SK-N-SH (cell line): ENCODE data around the gene SLC15A1. TPM values are rescaled to one million over a fixed set of nuclear protein-coding genes. Genes with fewer than 3 reads are reported as not detected.

ENCODE experiments used
- CTCF ChIA-PET: fragments of 300-600, 350-600 bp; formaldehyde crosslinking; extraction: SDS; loops from one replicate; lab custom pipeline; 2021; lab: Yijun Ruan, JAX
- POLR2A ChIA-PET: fragments of 350-600 bp; sonication (Branson Sonifier 250); formaldehyde crosslinking; extraction: SDS; loops from one replicate; lab custom pipeline; 2020; ENCODE audit warnings: antibody characterized with exemption, inconsistent platforms; lab: Yijun Ruan, JAX
- DNase-seq: peaks from one replicate; pipeline ENCODE4 v3.0.0; 2012
- H2AFZ ChIP-seq: fragments of 200-600 bp; sonication (generic); 2 replicates; pipeline ENCODE4 v1.8.1; 2016; ENCODE audit warnings: antibody characterized with exemption, mild to moderate bottlenecking, low read depth
- H3F3A ChIP-seq: fragments of 200-600 bp; sonication (generic); replicated peaks from 2 replicates; pipeline ENCODE3; 2016; ENCODE audit warnings: antibody characterized with exemption, mild to moderate bottlenecking; ENCODE audit not compliant: insufficient read depth
- H3K27ac ChIP-seq, 2 experiments: fragments of 200-500 bp in 1 of 2; fragments of 200-600 bp in 1 of 2; sonication (Bioruptor generic) in 1 of 2; sonication (generic), shearing (Covaris generic) in 1 of 2; 2 replicates each; pipeline versions ENCODE4 v1.5.1 to v1.6.1; 2014 to 2016; ENCODE audit warnings: low read depth in 2 of 2, inconsistent platforms in 1 of 2, low read length in 1 of 2, mild to moderate bottlenecking in 1 of 2, mixed read lengths in 1 of 2
- H3K27me3 ChIP-seq: fragments of 200-600 bp; sonication (generic), shearing (Covaris generic); 2 replicates; pipeline ENCODE4 v1.6.1; 2016; ENCODE audit warnings: mixed run types; ENCODE audit not compliant: insufficient read depth
- H3K36me3 ChIP-seq, 2 experiments: fragments of 200-500 bp in 1 of 2; fragments of 200-600 bp in 1 of 2; sonication (Bioruptor generic) in 1 of 2; sonication (generic) in 1 of 2; replicated peaks in 1 of 2; 2 replicates each; pipeline versions ENCODE3 to v1.5.1; 2014 to 2016; ENCODE audit warnings: low read length in 1 of 2, mild to moderate bottlenecking in 1 of 2; ENCODE audit not compliant: insufficient read depth in 2 of 2, control insufficient read depth in 1 of 2
- H3K4me1 ChIP-seq, 2 experiments: fragments of 200-500 bp in 1 of 2; fragments of 200-600 bp in 1 of 2; sonication (Bioruptor generic) in 1 of 2; sonication (generic), shearing (Covaris generic) in 1 of 2; 2 replicates each; pipeline versions ENCODE4 v1.5.1 to v1.6.1; 2014 to 2016; ENCODE audit warnings: low read depth in 1 of 2, low read length in 1 of 2, mixed run types in 1 of 2; ENCODE audit not compliant: insufficient read depth in 2 of 2, control insufficient read depth in 1 of 2
- H3K4me2 ChIP-seq: fragments of 200-600 bp; sonication (generic), shearing (Covaris generic); 2 replicates; pipeline ENCODE4 v1.6.1; 2017; ENCODE audit warnings: mixed run types
- H3K4me3 ChIP-seq, 2 experiments: fragments of 200-500 bp in 1 of 2; fragments of 200-600 bp in 1 of 2; sonication (Bioruptor generic) in 1 of 2; sonication (generic), shearing (Covaris generic) in 1 of 2; 2 replicates each; pipeline versions ENCODE4 v1.5.1 to v1.8.1; 2014 to 2016; ENCODE audit warnings: low read depth in 2 of 2, inconsistent platforms in 1 of 2, low read length in 1 of 2, mild to moderate bottlenecking in 1 of 2, mixed read lengths in 1 of 2, moderate library complexity in 1 of 2
- H3K79me2 ChIP-seq: fragments of 200-600 bp; sonication (generic); 2 replicates; pipeline ENCODE4 v1.8.1; 2017; ENCODE audit warnings: mild to moderate bottlenecking; ENCODE audit not compliant: insufficient read depth
- H3K9ac ChIP-seq: fragments of 200-600 bp; sonication (generic); 2 replicates; pipeline ENCODE4 v1.6.1; 2017; ENCODE audit warnings: mixed run types
- H3K9me2 ChIP-seq: fragments of 200-600 bp; sonication (generic); 2 replicates; pipeline ENCODE4 v1.6.1; 2017; ENCODE audit warnings: mixed run types
- H3K9me3 ChIP-seq: fragments of 200-600 bp; sonication (generic); 2 replicates; pipeline ENCODE4 v1.6.1; 2017; ENCODE audit warnings: mixed run types, mild to moderate bottlenecking, moderate library complexity
- H4K20me1 ChIP-seq: fragments of 200-600 bp; sonication (generic); 2 replicates; pipeline ENCODE4 v1.6.1; 2017; ENCODE audit warnings: mild to moderate bottlenecking, mixed run types; ENCODE audit not compliant: insufficient read depth
- EP300 ChIP-seq, 2 experiments: IDR thresholded peaks; 2 replicates each; pipeline versions ENCODE4 v1.4.0 to v1.6.1; 2012; ENCODE audit warnings: borderline replicate concordance in 1 of 2, low read depth in 1 of 2, low read length in 1 of 2
- EZH2phosphoT487 ChIP-seq: fragments of 200-600 bp; sonication (generic); IDR thresholded peaks from 2 replicates; pipeline ENCODE4 v1.6.1; 2017; ENCODE audit warnings: low read depth, mixed run types, mild to moderate bottlenecking, antibody characterized with exemption, moderate library complexity, borderline replicate concordance
- FOXM1 ChIP-seq: IDR thresholded peaks from 2 replicates; pipeline ENCODE4 v1.4.0; 2012; ENCODE audit warnings: low read depth, mild to moderate bottlenecking
- GABPA ChIP-seq: IDR thresholded peaks from 2 replicates; pipeline ENCODE4 v1.4.0; 2012; ENCODE audit warnings: low read depth, mild to moderate bottlenecking
- JUND ChIP-seq: IDR thresholded peaks from 2 replicates; pipeline ENCODE4 v1.4.0; 2012
- MXI1 ChIP-seq: IDR thresholded peaks from 2 replicates; pipeline ENCODE4 v1.6.1; 2012; ENCODE audit warnings: mild to moderate bottlenecking, low read depth, low read length, improper control_type of control experiment
- RAD21 ChIP-seq: IDR thresholded peaks from 2 replicates; pipeline ENCODE4 v1.6.1; 2012; ENCODE audit warnings: mild to moderate bottlenecking, low read length
- RCOR1 ChIP-seq: fragments of 150-350 bp; IDR thresholded peaks from 2 replicates; pipeline ENCODE4 v1.6.1; 2017; ENCODE audit warnings: antibody characterized with exemption, low read length
- TAF1 ChIP-seq: IDR thresholded peaks from 2 replicates; pipeline ENCODE4 v1.6.1; 2012; ENCODE audit warnings: low read depth, mild to moderate bottlenecking, low read length, moderate library complexity, borderline replicate concordance
- TCF12 ChIP-seq: IDR thresholded peaks from 2 replicates; pipeline ENCODE4 v1.4.0; 2012
- TEAD4 ChIP-seq: IDR thresholded peaks from 2 replicates; pipeline ENCODE4 v1.4.0; 2012; ENCODE audit warnings: mild to moderate bottlenecking, borderline replicate concordance; ENCODE audit not compliant: insufficient read depth
- USF1 ChIP-seq: IDR thresholded peaks from 2 replicates; pipeline ENCODE4 v1.4.0; 2012; ENCODE audit warnings: low read depth, borderline replicate concordance
- ZBTB33 ChIP-seq: IDR thresholded peaks from 2 replicates; pipeline ENCODE4 v1.4.0; 2012; ENCODE audit warnings: low read depth, borderline replicate concordance
- WGBS: methylation state at CpG from one replicate; pipeline ENCODE4 v1.1.6; 2017; ENCODE audit warnings: low lambda C conversion rate; 5-methylcytosine and 5-hydroxymethylcytosine counted together
- polyA plus RNA-seq, 3 experiments: library from polyadenylated mRNA; depleted of rRNA; stranded (reverse); fragments of >200 nt; gene quantifications; 2 replicates each; pipeline ENCODE4 v1.2.3, GENCODE V29; 2012

The SLC15A1 gene
- polyA plus RNA-seq, 1 of the 3 experiments (the other 2 are of a cell fraction), result not detected

GRCh38 chr13:98775386-98775785 is 22.9 kb upstream of the SLC15A1 start:
- Histone ChIP-seq H3K4me1 (no peaks in the 10 kb centered on the region; a peak in 1 of 4 replicates), H3K4me3 (no peak overlapping the region), H3K36me3 (no peaks in the 10 kb centered on the region), H3K9ac (no peak overlapping the region), H4K20me1 (no peaks in the 10 kb centered on the region), H3K9me2 (no peaks in the 10 kb centered on the region), H3K27me3 (no peaks in the 10 kb centered on the region), H3F3A (no peaks in the 10 kb centered on the region), H3K9me3 (no peaks in the 10 kb centered on the region), H3K79me2 (no peaks in the 10 kb centered on the region), H3K4me2 (no peak overlapping the region), H2AFZ (no peak overlapping the region), H3K27ac (no peak overlapping the region)
- CTCF ChIA-PET, result no interaction called here
- no peak for DNase-seq
- TF ChIP-seq RAD21, result no peak
- WGBS, result 78% methylated on average over 4 of the region's 15 CpGs
- POLR2A ChIA-PET, result no interaction called here

- Histone ChIP-seq H3F3A (no peaks in the 10 kb centered on the region), H3K4me2 (no peak overlapping the region), H3K9ac (no peak overlapping the region), H3K27ac (no peak overlapping the region), H3K9me2 (no peaks in the 10 kb centered on the region), H3K4me3 (no peak overlapping the region), H3K79me2 (no peaks in the 10 kb centered on the region), H4K20me1 (no peaks in the 10 kb centered on the region), H2AFZ (no peak overlapping the region), H3K36me3 (no peaks in the 10 kb centered on the region), H3K9me3 (no peaks in the 10 kb centered on the region), H3K4me1 (no peaks in the 10 kb centered on the region; a peak in 1 of 4 replicates), H3K27me3 (no peaks in the 10 kb centered on the region)
- TF ChIP-seq TEAD4 (no peak), TCF12 (no peak), TAF1 (no peak), RCOR1 (no peak), MXI1 (no peak), ZBTB33 (no peak), USF1 (no peak), FOXM1 (no peak), EZH2phosphoT487 (no peak), JUND (no peak), GABPA (no peak), EP300 (IDR thresholded peaks at IDR 0.05; ENCODE audit: borderline replicate concordance in 1 of 2, low read depth in 1 of 2, low read length in 1 of 2) (no peak)
- ChIA-PET POLR2A (no interaction called here), CTCF (no interaction called here)
- WGBS, result 86% methylated on average over 8 of the region's 9 CpGs
- no peak for DNase-seq
Observed at GRCh38 chr13:98774776-98775175, 22.3 kb upstream of the SLC15A1 start.
